Neutrophil (primary cell): ENCODE data around the gene TUBB8B.
"Not testable (repeated sequence)": the region's sequence is repeated elsewhere in the genome, so short reads cannot be mapped to it uniquely, and the experiment has no call there.

Experiments used
- H3K27ac ChIP-seq: fragments of 200-600 bp; sonication (generic); 2 replicates; pipeline ENCODE4 v1.5.1; 2016; ENCODE audit warnings: mild to moderate bottlenecking, moderate library complexity
- H3K27me3 ChIP-seq: fragments of 200-600 bp; sonication (generic); 2 replicates; pipeline ENCODE4 v1.6.0; 2016; ENCODE audit warnings: mild to moderate bottlenecking
- H3K36me3 ChIP-seq: fragments of 200-600 bp; sonication (generic); 2 replicates; pipeline ENCODE4 v1.5.1; 2017
- H3K4me1 ChIP-seq, 2 experiments: fragments of 200-600 bp in 1 of 2; sonication (generic) in 1 of 2; 1 replicate in 1 of 2; 2 replicates in 1 of 2; pipeline versions ENCODE4 v1.5.1 to v1.6.1; 2013 to 2016; ENCODE audit warnings: low read depth in 1 of 2, low read length in 1 of 2, mild to moderate bottlenecking in 1 of 2, moderate library complexity in 1 of 2; ENCODE audit not compliant: control insufficient read depth in 1 of 2, insufficient read depth in 1 of 2
- H3K4me3 ChIP-seq, 2 experiments: fragments of 200-600 bp in 1 of 2; sonication (generic) in 1 of 2; 1 replicate in 1 of 2; 2 replicates in 1 of 2; pipeline ENCODE4 v1.5.1; 2013 to 2016; ENCODE audit warnings: low read depth in 1 of 2, low read length in 1 of 2, mild to moderate bottlenecking in 1 of 2, moderate library complexity in 1 of 2
- H3K9me3 ChIP-seq: fragments of 200-600 bp; sonication (generic); 2 replicates; pipeline ENCODE4 v1.5.1; 2016

Gene TUBB8B

DNA sequence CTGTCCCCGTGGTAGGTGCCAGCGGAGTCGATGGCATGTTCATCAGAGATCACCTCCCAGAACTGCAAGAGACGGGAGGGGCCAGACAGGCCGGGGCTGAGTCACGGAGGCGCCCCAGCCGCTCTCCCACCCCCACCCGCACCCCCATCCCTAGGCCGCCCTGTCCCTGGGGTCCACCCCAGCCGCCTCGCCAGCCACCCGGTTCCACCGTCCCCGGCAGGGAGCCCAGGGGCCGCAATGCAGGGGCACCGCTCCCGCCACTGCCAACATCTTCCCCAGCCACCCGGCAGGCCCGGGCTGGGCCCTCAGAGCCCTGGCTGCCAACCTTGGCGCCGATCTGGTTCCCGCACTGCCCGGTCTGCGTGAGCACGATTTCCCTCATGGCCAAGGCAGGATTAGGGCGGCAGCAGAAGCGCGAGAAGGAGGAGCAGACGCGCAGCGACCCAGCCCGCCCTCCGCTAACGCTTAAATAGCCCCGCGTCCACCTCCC, at the start of gene TUBB8B:
Gene TUBB8B, minus strand, starts transcription at position 440 of the 490 bp plus-strand sequence. Its CDS starts 58 bp downstream, at position 382.
- H3K4me1 ChIP-seq, H3K27me3 ChIP-seq, H3K36me3 ChIP-seq, H3K9me3 ChIP-seq, H3K27ac ChIP-seq, H3K4me3 ChIP-seq: not testable (repeated sequence)

DNA sequence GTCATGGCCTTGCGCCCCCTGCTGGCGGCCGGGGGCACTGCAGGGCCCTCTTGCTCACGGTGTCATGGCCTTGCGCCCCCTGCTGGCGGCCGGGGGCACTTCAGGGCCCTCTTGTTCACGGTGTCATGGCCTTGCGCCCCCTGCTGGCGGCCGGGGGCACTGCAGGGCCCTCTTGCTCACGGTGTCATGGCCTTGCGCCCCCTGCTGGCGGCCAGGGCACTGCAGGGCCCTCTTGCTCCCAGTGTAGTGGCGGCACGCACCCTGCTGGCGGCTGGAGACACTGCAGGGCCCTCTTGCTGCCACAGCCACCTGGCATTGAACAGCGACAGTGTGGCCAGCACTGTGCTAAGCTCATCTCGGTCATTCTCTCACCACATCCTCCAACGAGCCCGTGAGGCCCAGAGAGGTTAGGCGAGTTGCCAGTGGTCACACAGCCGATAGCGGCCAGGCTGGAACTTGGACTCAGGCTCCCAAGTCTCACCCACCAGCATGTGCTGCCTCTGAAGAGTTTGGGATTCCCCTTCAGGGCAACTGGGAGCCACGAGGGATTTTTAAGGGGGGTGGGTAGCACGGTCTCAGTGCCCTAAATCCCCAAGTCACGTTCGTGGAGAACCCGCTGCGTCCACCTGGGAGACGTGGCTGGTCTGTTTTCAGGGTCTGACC, 48.0 kb upstream of the TUBB8B start:
- not testable (repeated sequence) for H3K27me3 ChIP-seq, H3K36me3 ChIP-seq, H3K4me3 ChIP-seq, H3K27ac ChIP-seq, H3K4me1 ChIP-seq, H3K9me3 ChIP-seq

DNA sequence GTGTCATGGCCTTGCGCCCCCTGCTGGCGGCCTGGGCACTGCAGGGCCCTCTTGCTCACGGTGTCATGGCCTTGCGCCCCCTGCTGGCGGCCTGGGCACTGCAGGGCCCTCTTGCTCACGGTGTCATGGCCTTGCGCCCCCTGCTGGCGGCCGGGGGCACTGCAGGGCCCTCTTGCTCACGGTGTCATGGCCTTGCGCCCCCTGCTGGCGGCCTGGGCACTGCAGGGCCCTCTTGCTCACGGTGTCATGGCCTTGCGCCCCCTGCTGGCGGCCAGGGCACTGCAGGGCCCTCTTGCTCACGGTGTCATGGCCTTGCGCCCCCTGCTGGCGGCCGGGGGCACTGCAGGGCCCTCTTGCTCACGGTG, 47.3 kb upstream of the TUBB8B start:
- H3K36me3 ChIP-seq, H3K9me3 ChIP-seq, H3K27ac ChIP-seq, H3K27me3 ChIP-seq, H3K4me1 ChIP-seq, H3K4me3 ChIP-seq: not testable (repeated sequence)

DNA sequence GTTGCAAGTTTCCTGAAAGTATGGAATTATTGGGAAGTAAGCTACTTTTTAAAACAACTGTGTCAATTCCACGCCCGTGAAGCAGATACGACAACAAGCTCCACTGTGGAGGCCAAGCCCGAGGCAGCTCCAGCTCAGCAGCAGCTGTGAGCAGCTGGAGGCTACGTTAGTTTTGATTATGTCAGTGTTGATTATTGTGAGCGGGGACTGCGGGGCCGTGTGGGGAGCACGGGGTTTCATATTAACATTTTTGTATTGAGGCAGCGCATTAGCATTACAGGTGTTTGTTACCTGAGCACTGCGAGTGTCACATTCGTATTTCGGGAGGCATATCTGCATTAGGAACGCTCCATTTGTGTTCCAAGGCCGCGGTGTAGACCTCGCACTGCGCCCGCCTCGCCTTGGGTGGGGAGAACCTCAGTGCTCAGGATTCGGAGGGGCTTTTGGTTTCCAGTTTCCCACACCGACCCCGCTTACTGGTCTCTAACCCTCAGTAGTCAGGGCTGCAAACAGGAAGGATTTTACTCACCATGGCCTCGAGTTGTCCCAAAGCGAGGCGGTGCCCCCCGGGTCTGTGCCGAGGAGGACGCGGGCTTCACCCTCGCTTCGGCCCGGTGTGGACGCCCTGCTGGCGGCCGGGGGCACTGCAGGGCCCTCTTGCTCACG, 46.8 kb upstream of the TUBB8B start:
- not testable (repeated sequence) for H3K27ac ChIP-seq, H3K4me1 ChIP-seq

GRCh38 chr18:95580-95979, 46.2 kb upstream of the TUBB8B start:
- H3K27ac ChIP-seq, H3K4me1 ChIP-seq, H3K4me3 ChIP-seq, H3K27me3 ChIP-seq, H3K9me3 ChIP-seq, H3K36me3 ChIP-seq: not testable (repeated sequence)

More for the DNA sequence above, 46.8 kb upstream of the TUBB8B start:
- H3K4me3 ChIP-seq, H3K9me3 ChIP-seq, H3K36me3 ChIP-seq, H3K27me3 ChIP-seq: not testable (repeated sequence)

GRCh38 chr18:93897-94408, 44.5 kb upstream of the TUBB8B start:
- H3K4me1 ChIP-seq, H3K27ac ChIP-seq, H3K27me3 ChIP-seq, H3K36me3 ChIP-seq, H3K9me3 ChIP-seq, H3K4me3 ChIP-seq: not testable (repeated sequence)

- H3K36me3 ChIP-seq, H3K4me1 ChIP-seq, H3K4me3 ChIP-seq, H3K27ac ChIP-seq, H3K27me3 ChIP-seq, H3K9me3 ChIP-seq: not testable (repeated sequence)
Measured at GRCh38 chr18:91561-91960, 42.1 kb upstream of the TUBB8B start.

- not testable (repeated sequence) for H3K27me3 ChIP-seq, H3K9me3 ChIP-seq, H3K4me3 ChIP-seq, H3K27ac ChIP-seq, H3K36me3 ChIP-seq, H3K4me1 ChIP-seq
Measured at GRCh38 chr18:90396-91193, 41.2 kb upstream of the TUBB8B start.

GRCh38 chr18:89124-89523, 39.7 kb upstream of the TUBB8B start:
- H3K27ac ChIP-seq, H3K9me3 ChIP-seq, H3K4me1 ChIP-seq, H3K36me3 ChIP-seq, H3K27me3 ChIP-seq, H3K4me3 ChIP-seq: not testable (repeated sequence)

- not testable (repeated sequence) for H3K4me3 ChIP-seq, H3K27ac ChIP-seq, H3K27me3 ChIP-seq, H3K36me3 ChIP-seq, H3K9me3 ChIP-seq, H3K4me1 ChIP-seq
Measured at GRCh38 chr18:84801-85200, 35.4 kb upstream of the TUBB8B start.

DNA sequence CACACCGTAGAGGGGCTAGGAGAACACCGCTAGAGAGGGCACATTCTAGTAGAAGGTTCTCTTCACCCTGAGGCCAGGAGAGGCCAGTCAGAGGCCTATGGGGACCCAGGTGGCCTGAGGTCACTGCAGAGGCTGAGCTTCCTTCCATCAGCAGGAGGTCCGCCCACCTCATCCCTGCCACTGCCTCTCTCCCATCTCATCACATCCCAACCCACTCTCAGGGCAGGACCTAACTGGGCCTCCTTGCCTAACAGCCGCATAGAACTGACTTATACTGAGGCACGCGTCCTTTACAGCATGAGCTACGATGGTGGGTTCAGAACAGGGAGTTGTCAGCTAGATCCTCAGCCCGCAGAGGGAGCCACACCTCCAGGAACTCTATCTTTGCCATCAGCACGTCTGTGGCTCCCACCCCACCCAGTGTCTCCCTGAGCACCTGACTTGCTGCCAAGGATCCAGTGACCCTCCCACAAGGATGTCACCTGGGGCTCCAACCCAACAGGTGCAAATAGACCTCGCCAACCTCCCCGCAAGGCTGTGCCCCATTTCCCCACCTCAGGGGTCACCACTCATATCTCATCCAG, 33.3 kb upstream of the TUBB8B start:
- not testable (repeated sequence) for H3K27ac ChIP-seq, H3K27me3 ChIP-seq, H3K9me3 ChIP-seq, H3K36me3 ChIP-seq, H3K4me3 ChIP-seq, H3K4me1 ChIP-seq

DNA sequence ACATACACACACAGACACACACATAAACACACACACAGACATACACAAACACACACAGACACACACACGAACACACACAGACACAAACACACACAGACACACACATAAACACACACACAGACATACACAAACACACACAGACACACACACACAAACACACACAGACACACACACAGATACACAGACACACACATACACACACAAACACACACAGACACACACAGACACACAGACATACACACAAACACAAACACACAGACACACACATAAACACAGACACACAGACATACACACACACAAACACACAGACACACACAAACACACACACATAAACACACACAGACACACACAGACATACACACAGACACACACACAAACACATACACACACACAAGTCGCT, 31.5 kb upstream of the TUBB8B start:
- H3K27ac ChIP-seq, H3K36me3 ChIP-seq, H3K4me3 ChIP-seq, H3K4me1 ChIP-seq, H3K27me3 ChIP-seq, H3K9me3 ChIP-seq: not testable (repeated sequence)

- not testable (repeated sequence) for H3K9me3 ChIP-seq, H3K27ac ChIP-seq, H3K36me3 ChIP-seq, H3K4me3 ChIP-seq, H3K4me1 ChIP-seq, H3K27me3 ChIP-seq
Measured at GRCh38 chr18:80202-80601, 30.8 kb upstream of the TUBB8B start.
